GM21423 (cell line): ENCODE data around the gene RNASE9.
"Not testable (repeated sequence)": the region's sequence is repeated elsewhere in the genome, so short reads cannot be mapped to it uniquely, and the experiment has no call there.

ENCODE experiments used
- ATAC-seq: cut with Tn5 transposase; IDR thresholded peaks from one replicate; pipeline ENCODE4 v1.9.1; 2021; ENCODE audit warnings: mild to moderate bottlenecking, moderate library complexity; ENCODE audit not compliant: unreplicated experiment

The RNASE9 gene

GRCh38 chr14:20560961-20561360 is at the start of gene RNASE9:
RNASE9 (minus strand) TSS chr14:20561047.
- ATAC-seq = no peak

DNA sequence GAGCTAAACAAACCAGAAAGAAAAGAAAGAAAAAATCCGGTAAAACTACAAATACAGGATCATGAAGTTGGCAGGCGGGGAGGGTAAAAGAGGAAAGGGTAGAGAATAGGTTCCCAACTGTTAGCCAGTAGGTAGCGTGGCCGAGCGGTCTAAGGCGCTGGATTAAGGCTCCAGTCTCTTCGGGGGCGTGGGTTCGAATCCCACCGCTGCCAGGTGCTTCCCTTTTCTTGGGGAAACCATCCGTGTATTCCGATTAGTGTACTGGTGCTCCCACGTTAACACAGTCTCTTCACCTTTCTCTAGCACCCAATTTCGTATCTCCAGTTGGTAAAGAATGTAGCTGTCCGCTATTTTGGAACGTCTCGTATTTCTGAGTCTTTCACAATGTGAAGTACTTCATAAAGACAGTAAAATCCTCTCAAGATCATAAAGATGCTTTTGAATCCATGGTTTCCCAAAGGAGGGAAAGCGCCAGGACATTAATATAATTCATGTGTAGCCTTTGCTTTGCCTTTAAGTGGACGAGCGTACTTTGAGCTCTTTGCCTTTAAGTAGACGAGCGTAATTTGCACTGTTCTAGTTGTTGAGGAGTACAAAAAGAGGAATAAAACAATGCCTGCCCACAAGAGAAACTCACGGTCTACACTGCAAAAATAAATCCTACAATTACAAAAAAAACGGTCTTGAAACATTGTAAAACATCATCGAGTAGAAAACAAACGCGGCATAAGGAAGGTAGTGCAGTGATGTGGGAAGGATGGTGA is 49.3 kb upstream of the RNASE9 start:
- ATAC-seq = no peak

DNA sequence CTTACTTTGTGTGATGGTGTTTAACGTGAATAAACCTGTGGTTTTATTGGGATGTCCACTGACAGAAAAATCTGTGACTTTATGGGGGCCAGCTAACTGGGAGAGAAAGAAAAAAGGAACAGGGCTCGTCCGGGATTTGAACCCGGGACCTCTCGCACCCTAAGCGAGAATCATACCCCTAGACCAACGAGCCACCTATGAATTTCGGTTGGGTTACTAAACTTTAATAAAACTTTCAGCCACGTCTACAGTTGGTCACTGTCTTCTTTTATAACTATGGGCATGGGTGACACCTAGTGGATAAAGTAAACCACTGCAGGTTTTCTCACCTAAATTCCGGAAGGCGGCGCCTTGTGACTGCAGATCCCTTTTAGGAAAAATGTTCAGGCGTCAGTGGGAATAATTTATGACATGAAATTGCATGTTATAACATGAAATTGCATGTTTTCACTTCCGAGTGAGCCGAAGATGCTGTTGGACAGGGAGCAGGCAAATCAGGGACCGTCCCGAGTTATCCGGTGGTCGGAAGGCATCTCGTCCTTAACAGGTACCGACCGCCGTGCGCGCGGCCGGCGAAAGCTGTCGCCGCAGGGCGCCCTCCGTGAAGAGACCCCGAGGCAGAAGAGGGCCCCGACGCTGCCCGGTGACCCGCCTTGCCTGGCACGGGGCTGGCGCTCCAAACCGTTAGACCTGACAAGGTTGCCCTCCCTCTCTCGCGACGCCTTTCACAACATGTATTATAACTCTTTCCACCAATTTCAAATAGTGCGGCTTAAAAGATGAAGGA is 48.6 kb upstream of the RNASE9 start:
- ATAC-seq = peak; percentile 20

DNA sequence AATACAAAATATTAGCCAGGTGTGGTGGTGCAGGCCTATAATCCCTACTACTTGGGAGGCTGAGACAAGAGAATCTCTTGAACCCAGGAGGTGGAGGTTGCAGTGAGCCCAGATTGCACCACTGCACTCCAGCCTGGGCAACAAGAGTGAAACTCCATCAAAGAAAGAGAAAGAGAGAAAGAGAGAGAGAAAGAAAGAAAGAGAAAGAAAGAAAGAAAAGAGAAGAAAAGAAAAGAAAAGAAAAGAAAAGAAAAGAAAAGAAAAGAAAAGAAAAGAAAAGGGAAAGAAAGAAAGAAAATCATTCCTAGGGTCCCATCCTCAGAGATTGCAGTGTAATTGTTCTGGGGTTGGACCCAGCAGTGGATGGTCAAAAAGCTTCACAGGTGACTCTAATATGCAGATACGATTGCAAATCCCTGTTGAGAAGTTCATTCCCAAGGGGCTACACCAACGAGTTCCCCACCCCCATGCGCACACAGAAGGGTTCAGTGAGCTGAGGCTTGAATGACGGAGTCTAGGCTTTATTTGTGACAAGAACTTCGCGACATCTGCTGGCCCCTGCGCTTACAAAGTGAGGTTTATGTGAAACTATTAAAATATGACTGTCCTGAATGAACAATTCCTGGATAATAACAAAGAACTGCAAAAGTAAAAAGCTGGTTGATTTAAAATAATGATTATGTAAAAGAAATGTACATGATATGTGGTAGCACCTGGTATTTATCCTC is 47.7 kb upstream of the RNASE9 start:
- ATAC-seq = no peak

- ATAC-seq = no peak
Measured at GRCh38 chr14:20607617-20608016, 46.8 kb upstream of the RNASE9 start.

DNA sequence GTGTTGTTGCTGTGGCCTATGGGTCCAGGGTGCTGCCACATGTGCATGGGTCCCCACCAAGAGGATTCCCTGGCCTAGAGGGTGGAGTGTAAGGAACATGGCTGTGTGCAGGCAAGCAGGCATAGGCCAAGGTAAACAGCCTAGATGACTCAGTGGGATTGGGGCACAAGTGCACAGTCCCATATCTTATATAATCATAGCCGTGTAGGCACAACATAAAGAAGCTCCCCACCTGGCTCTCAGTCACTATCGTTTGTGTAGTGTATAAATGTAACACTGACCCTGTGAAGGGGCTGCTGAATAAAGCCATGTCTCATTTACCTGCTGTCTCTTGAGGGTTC is 46.0 kb upstream of the RNASE9 start:
- no peak for ATAC-seq

GRCh38 chr14:20606190-20606901 is 45.5 kb upstream of the RNASE9 start:
- ATAC-seq = no peak

DNA sequence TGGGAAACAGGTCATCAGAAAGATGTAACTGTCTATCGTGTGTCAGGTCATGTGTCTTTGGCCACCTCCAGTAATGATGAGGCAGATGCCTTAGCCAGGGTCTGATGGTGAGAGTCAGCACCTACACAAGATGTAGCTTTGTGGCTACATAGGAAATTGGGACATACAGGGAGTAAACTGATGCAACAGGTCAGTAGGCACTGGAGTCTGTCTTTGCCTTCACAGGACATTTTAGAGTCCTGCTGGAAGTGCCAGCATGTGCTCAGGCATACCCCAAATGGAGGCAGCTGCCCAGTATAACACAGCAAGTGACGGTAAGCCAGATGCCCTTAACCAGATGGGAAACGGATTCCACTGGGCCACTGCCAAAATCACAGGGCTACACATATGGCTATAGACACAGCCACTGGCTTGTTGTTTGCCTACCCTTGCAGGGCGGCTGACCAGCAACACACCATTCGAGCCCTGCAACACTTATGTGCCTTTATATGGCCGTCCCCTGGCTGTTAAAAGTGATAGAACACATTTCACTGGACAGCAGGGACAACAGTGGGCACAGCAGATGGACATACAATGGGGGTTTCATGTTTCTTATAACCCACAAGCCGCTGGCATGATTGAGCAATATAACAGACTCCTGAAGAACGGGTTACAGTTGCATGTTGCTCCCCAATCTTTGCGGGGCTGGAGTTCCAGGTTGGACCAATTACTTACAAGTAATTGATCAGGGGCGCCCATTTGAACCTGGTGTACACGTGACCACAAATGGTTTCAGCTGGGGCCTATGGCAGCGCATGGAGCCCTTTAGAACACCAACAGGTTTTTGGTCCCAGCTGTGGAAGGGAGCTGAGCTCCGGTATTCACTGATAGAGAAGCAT is 43.2 kb upstream of the RNASE9 start:
- no peak for ATAC-seq

GRCh38 chr14:20602583-20602982 is 41.7 kb upstream of the RNASE9 start:
- no peak for ATAC-seq

- ATAC-seq = no peak
Measured at GRCh38 chr14:20601522-20601921, 40.7 kb upstream of the RNASE9 start.

DNA sequence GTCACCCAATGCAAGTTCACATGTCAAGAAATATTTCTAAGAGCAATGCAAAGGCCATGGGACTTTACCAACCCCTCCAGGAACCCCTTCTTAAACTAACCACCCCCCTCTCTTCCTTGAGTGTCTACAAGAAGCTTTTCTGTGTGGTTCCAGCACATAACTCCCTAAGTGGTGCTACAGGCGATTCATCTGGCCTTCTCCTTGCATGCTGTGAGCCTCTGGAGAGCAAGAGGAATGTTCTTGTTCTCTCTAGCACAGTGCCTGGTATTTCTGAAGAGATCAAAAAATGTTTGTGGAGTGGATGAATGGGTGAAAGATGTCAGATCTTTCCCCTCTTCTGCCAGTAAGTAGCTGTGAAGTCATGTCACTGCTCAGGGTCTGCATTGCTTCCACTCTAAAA is 36.3 kb upstream of the RNASE9 start:
- no peak for ATAC-seq

DNA sequence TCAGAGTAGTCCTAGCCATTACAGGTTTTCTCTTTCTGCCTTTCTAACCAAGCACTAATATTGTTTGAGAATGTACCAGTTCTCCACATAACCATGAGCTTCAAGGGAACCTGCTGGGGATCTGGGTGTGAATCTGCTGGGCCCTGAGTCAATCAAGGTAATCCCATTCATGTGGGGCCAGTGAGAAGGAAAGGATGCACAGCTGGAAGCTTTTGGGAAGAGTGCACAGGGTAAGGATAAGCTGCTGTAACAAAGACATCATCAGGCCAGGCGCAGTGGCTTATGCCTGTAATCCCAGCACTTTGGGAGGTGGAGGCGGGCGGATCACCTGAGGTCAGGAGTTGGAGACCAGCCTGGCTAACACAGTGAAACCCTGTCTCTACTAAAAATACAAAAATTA is 34.9 kb upstream of the RNASE9 start:
- not testable (repeated sequence) for ATAC-seq

GRCh38 chr14:20592574-20592973 is 31.7 kb upstream of the RNASE9 start:
- ATAC-seq = no peak

DNA sequence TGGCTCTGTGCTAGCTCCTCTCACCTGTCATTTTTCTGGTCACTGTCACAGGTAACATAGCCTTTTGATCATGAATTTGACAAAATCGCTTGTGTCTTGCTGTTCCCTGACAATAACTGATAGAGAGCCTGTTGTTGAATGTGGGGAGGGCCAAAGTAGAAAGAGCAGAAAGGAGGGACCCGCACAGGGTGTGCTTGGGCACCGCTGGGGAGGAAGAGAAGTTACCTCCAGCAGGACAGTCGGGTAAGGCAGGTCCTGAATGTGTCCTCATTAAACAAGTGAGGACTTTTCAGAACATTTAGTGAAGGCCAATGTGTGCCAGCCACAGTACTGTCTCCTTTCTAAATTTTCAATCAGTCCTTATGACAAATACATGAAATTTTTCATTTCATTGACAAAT is 30.4 kb upstream of the RNASE9 start, which contains the start of gene RNASE12:
Gene RNASE12, minus strand, starts transcription at position 142 of the 400 bp plus-strand sequence. CDS start 653 bp downstream, outside the sequence.
- no peak for ATAC-seq

DNA sequence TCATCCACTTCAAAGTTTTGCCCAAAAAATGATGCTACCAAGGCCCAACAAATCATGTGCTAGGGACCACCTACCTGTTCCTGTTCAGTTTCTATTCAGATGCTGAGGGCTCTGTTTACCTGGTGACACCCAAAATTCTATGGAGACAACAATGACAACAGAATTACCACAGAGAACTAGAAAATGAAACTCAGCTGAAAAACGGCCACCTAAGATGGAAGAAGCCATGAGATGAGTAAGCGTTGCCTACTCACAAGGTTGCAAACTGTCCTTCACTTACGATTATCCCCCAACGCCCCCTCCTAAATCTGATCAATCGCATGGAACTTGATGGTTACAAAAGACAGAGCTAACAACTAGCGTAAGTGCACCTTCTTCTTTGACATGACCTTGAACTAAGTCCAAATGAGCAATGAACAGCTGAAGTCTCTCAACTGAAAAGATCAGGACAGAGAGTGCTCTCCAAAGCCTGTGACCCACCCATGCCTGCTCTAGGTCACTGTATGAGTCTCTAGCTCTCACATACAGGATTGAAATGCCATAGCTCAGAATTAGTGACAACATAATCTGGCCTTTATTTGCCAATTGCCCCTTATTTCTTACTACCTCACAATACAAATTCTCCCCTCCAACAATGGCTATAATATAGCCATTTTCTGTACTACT is 26.8 kb upstream of the RNASE9 start, which contains the start of gene RNASE11:
Gene RNASE11, minus strand, starts transcription at position 513 of the 666 bp plus-strand sequence.
- no peak for ATAC-seq

DNA sequence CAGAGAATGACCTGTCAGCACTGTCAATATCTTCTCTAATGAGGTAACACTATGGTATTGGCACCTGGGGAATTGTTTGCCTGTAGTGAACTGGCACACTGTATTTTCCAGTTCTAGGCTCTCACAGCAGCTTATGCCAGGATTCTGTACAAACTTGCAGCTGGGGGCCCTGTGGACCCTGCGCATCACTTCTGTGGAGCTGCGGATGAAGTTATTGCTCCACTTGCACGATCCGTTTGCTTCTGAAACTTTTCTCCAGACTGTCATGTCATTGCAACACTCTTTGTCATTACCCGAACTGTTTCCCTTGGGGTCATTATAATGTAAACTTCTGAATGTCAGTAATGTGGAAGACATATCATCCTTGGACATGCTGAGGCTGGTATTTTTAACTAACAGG is 23.1 kb upstream of the RNASE9 start:
- no peak for ATAC-seq

DNA sequence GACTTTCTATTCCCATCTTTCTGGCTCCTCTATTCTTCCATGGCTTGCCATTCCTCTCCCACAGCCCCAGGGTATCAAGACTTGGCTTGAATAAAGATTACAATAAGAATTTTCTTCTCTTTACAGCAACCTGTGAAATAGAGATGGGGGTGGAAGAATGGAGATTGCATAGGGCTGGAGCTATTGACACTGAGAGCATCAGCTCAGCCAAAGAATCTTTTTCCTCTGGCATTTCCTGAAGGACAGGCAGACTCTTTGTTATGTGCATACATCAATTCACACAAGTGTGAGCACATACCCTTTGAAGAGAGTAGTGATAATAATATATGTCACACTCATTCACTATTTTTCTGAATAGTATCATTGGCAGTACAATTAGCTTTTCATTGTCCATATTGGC is 22.3 kb upstream of the RNASE9 start:
- ATAC-seq = no peak

DNA sequence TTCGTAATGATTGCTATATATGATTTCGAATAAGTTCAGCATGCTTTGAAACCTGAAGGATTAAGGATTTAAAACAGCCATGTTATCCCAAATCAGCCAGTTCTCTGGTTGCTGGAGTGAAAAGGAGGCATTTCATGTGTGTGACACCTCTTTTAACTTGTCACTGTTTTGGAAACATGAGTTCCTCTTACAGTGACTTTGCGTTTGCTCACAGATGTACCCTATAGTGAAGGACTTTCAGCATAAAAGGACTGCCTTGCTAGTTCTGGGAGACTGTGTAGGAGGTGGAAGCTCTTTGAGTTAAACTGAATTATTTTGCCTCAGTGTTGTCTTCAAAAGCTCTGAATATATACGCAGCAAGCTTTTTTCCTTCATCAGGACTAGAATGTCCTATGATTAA is 19.4 kb upstream of the RNASE9 start:
- ATAC-seq = no peak

DNA sequence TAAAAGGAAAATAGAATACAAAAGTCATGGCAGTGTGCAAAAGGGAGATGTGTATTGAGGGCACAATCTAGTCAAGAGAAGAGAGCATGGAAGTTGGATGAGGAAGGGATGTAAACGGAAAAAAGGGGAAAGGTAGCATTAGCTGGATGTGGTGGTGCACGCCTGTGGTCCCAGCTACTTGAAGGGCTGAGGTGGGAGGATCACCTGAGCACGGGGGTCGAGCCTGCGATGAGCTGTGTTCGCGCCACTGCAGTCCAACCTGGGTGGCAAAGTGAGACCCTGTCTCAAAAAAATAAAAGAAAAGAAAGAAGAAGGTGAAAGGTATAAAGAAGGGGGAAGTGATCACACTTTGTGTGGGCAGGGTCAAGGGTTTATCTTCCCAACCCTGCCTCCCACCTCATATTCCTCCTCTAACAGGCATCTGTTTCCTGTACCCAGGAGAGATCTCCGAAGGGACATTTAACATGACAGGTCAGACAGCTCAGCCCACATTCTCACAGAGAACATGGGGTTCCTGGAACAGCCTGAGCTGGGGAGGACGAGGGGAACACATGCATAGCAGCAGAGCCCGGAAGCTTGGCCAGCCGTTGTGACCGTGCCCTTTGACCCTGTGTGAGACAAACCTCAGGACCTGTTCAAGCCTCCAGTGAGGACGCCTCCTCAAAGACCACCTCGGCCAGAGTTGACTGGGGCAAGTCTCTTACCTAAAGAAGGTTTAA is 18.1 kb upstream of the RNASE9 start:
- no peak for ATAC-seq
